PC-9 (cell line): ENCODE results near the gene MTREX. TPM values are rescaled to one million over a fixed set of nuclear protein-coding genes. Genes with fewer than 3 reads are reported as not detected.

Experiments used
- BruUV-seq: library from RNA; stranded (reverse); fragments of 400-500 nt; replicated peaks from 2 replicates; lab custom pipeline; 2021; lab: Mats Ljungman, UMichigan
- CTCF ChIA-PET: fragments of 300-600 bp; sonication (Branson Sonifier 250); formaldehyde crosslinking; loops from one replicate; lab custom pipeline; 2022; ENCODE audit warnings: antibody characterized with exemption; lab: Charles Lee
- POLR2A ChIA-PET: fragments of 300-600 bp; sonication (Branson Sonifier 250); formaldehyde crosslinking; loops from one replicate; lab custom pipeline; 2022; ENCODE audit warnings: antibody characterized with exemption; ENCODE audit not compliant: unreplicated experiment; lab: Charles Lee
- DNase-seq, 2 experiments: peaks; one replicate each; pipeline versions ENCODE4 v3.0.0 to v3.0.0-alpha.2; 2015 to 2022; ENCODE audit warnings: mixed read lengths in 1 of 2
- H2AFZ ChIP-seq: fragments of 200-600 bp; sonication (generic); 2 replicates; pipeline ENCODE4 v1.8.1; 2017; ENCODE audit warnings: antibody characterized with exemption
- H3F3A ChIP-seq: fragments of 200-600 bp; sonication (generic); 2 replicates; pipeline ENCODE4 v1.8.1; 2017; ENCODE audit warnings: antibody characterized with exemption, mild to moderate bottlenecking, low read depth; ENCODE audit not compliant: insufficient read depth
- H3K27ac ChIP-seq: fragments of 200-600 bp; sonication (generic); 2 replicates; pipeline ENCODE4 v1.6.1; 2016; ENCODE audit warnings: mixed run types
- H3K27me3 ChIP-seq: fragments of 200-600 bp; sonication (generic); 2 replicates; pipeline ENCODE4 v1.6.1; 2016; ENCODE audit warnings: low read depth, mixed run types; ENCODE audit not compliant: insufficient read depth
- H3K36me3 ChIP-seq: fragments of 200-600 bp; sonication (generic); 2 replicates; pipeline ENCODE4 v1.6.1; 2016; ENCODE audit warnings: low read depth, mixed run types
- H3K4me1 ChIP-seq: fragments of 200-600 bp; sonication (generic); replicated peaks from 2 replicates; pipeline ENCODE4 v1.6.1; 2016; ENCODE audit warnings: mixed run types; ENCODE audit not compliant: insufficient read depth
- H3K4me2 ChIP-seq: fragments of 200-600 bp; sonication (generic); 2 replicates; pipeline ENCODE4 v1.6.1; 2017; ENCODE audit warnings: mixed run types
- H3K4me3 ChIP-seq: fragments of 200-600 bp; sonication (generic); 2 replicates; pipeline ENCODE4 v1.6.1; 2016; ENCODE audit warnings: mixed run types
- H3K79me2 ChIP-seq: fragments of 200-600 bp; sonication (generic); 2 replicates; pipeline ENCODE4 v1.6.1; 2017; ENCODE audit warnings: low read depth, mixed run types
- H3K9me2 ChIP-seq: fragments of 200-600 bp; sonication (generic); 2 replicates; pipeline ENCODE4 v1.8.1; 2017; ENCODE audit warnings: mild to moderate bottlenecking; ENCODE audit not compliant: insufficient read depth
- H3K9me3 ChIP-seq: fragments of 200-600 bp; sonication (generic); 2 replicates; pipeline ENCODE4 v1.8.1; 2016; ENCODE audit warnings: low read depth; ENCODE audit not compliant: insufficient read depth
- H4K20me1 ChIP-seq: fragments of 200-600 bp; sonication (generic); 2 replicates; pipeline ENCODE4 v1.8.1; 2017; ENCODE audit not compliant: insufficient read depth
- CTCF ChIP-seq: fragments of 200-600 bp; sonication (generic); conservative IDR thresholded peaks from 2 replicates; pipeline ENCODE4 v1.6.1; 2017; ENCODE audit warnings: mixed run types, antibody characterized with exemption, mild to moderate bottlenecking, moderate library complexity
- EZH2 ChIP-seq: fragments of 200-600 bp; sonication (generic); IDR thresholded peaks from 2 replicates; pipeline ENCODE4 v1.8.0; 2017; ENCODE audit warnings: antibody characterized with exemption, low read depth
- intact Hi-C: fragments of 100-400 bp; cut with micrococcal nuclease; formaldehyde crosslinking; loops from one replicate; pipeline ENCODE4 v1.10.0; 2022; ENCODE audit not compliant: unreplicated experiment
- total RNA-seq: library from RNA; stranded (reverse); gene quantifications from 2 replicates; pipeline ENCODE4 v1.2.3, GENCODE V29; 2021

The MTREX gene
- total RNA-seq, 1 experiment from 2014 or later = 56.7 TPM

GRCh38 chr5:55320571-55320970 lies 12.8 kb downstream of the MTREX start:
- Histone ChIP-seq H3K27ac (no peak overlapping the region), H3K27me3 (no peaks in the 10 kb centered on the region), H3K9me3 (no peaks in the 10 kb centered on the region), H3K4me3 (no peak overlapping the region), H3K4me1 (no peaks in the 10 kb centered on the region), H3K79me2 (peaks cover 67% of the 10 kb centered on the region), H3K9me2 (no peaks in the 10 kb centered on the region), H3K36me3 (peaks cover 4% of the 10 kb centered on the region; the same call in 1 of the 2 replicates), H2AFZ (no peak overlapping the region), H4K20me1 (peaks cover 6% of the 10 kb centered on the region; the same call in 1 of the 2 replicates), H3K4me2 (no peak overlapping the region), H3F3A (no peaks in the 10 kb centered on the region)
- intact Hi-C loops = loop anchor here (5.0 kb wide), 1 partner anchor 148 kb away; the partner anchor contains the start of gene CDC20B
- BruUV-seq = no TSS peak
- DNase-seq = no peak
- TF ChIP-seq CTCF (no peak), EZH2 (no peak)
- ChIA-PET POLR2A (interaction anchor here (0.6 kb wide), 1 partner anchor 45 kb away, joined by 6 read pairs; no protein-coding TSS in a partner anchor), CTCF (interaction anchor here (0.6 kb wide), 1 partner anchor 143 kb away, joined by 3 read pairs; no protein-coding TSS in a partner anchor)

DNA sequence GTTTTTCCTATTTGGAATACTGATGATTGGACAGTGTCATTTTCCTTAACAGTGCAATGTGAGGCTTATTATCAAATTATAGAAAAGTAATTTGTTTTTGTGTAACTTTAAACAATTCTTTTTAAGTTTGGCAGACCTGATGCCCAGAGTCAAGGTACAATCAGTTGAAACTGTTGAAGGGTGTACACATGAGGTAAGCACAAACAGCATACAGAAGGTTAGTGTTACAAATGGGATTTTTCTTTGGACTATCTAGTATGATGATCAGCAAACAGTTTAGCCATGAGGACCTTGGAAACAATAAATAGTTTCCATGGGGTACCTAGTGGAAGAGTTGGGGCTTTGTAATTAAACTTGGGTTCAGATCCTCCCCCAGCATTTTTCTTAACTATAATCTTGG lies 16.2 kb downstream of the MTREX start:
- ChIA-PET POLR2A (no interaction called here), CTCF (no interaction called here)
- Histone ChIP-seq H4K20me1 (peaks cover 6% of the 10 kb centered on the region; the same call in 1 of the 2 replicates), H2AFZ (no peak overlapping the region), H3K79me2 (peaks cover 34% of the 10 kb centered on the region), H3K36me3 (peaks cover 10% of the 10 kb centered on the region), H3K4me2 (no peak overlapping the region), H3F3A (no peaks in the 10 kb centered on the region; the same call in 1 of the 2 replicates), H3K9me2 (no peaks in the 10 kb centered on the region), H3K27me3 (no peaks in the 10 kb centered on the region), H3K4me1 (no peaks in the 10 kb centered on the region), H3K4me3 (no peak overlapping the region), H3K27ac (no peak overlapping the region), H3K9me3 (no peaks in the 10 kb centered on the region)
- no peak for DNase-seq
- BruUV-seq = no TSS peak
- intact Hi-C loops = loop anchor here (5.0 kb wide), 1 partner anchor 152 kb away; the partner anchor contains the start of gene CDC20B
- TF ChIP-seq CTCF = no peak
- no peak for TF ChIP-seq EZH2

GRCh38 chr5:55324815-55325418 lies 17.1 kb downstream of the MTREX start:
- TF ChIP-seq CTCF (peak; percentile 68), EZH2 (no peak)
- Histone ChIP-seq H3K36me3 (peaks cover 17% of the 10 kb centered on the region), H3K79me2 (peaks cover 25% of the 10 kb centered on the region), H3K27me3 (no peaks in the 10 kb centered on the region), H4K20me1 (peaks cover 6% of the 10 kb centered on the region; the same call in 1 of the 2 replicates), H3K4me2 (no peak overlapping the region), H3K4me3 (no peak overlapping the region), H3K9me2 (no peaks in the 10 kb centered on the region), H3K27ac (no peak overlapping the region), H3F3A (no peaks in the 10 kb centered on the region; the same call in 1 of the 2 replicates), H3K4me1 (no peaks in the 10 kb centered on the region), H2AFZ (no peak overlapping the region), H3K9me3 (no peaks in the 10 kb centered on the region)
- intact Hi-C loops = loop anchor here (5.0 kb wide), 1 partner anchor 153 kb away; the partner anchor contains the start of gene CDC20B
- no TSS peak for BruUV-seq
- DNase-seq = peak in 1 of 2 experiments; percentile 45
- CTCF ChIA-PET = interaction anchor here (1.0 kb wide), 1 partner anchor 18 kb away, joined by 3 read pairs; the partner anchor contains the start of gene DHX29
- POLR2A ChIA-PET = no interaction called here
